Measurements from ENCODE around the gene LRRC10.

The LRRC10 gene

GRCh38 chr12:69602954-69603353 is 7.8 kb downstream of the LRRC10 start:
- Histone ChIP-seq H3K27ac (no peak overlapping the region), H3K9me3 (ENCODE audit: severe bottlenecking) (no peaks in the 10 kb centered on the region), H3K27me3 (ENCODE audit: insufficient read depth, low read depth, severe bottlenecking) (no peaks in the 10 kb centered on the region), H3K36me3 (peaks cover 50% of the 10 kb centered on the region), H3K4me3 (ENCODE audit: low read depth, low read length) (no peak overlapping the region)
- DNase-seq = no peak
- TF ChIP-seq CTCF (IDR thresholded peaks at IDR 0.05; ENCODE audit: low read depth, low read length) = no peak

- DNase-seq = no peak
- Histone ChIP-seq H3K4me3 (ENCODE audit: low read depth, low read length) (no peak overlapping the region), H3K9me3 (ENCODE audit: severe bottlenecking) (no peaks in the 10 kb centered on the region), H3K27me3 (ENCODE audit: insufficient read depth, low read depth, severe bottlenecking) (no peaks in the 10 kb centered on the region), H3K27ac (no peak overlapping the region), H3K36me3 (peaks cover 58% of the 10 kb centered on the region)
- TF ChIP-seq CTCF (IDR thresholded peaks at IDR 0.05; ENCODE audit: low read depth, low read length) = no peak
Measured at GRCh38 chr12:69601962-69602685, 8.6 kb downstream of the LRRC10 start.

- Histone ChIP-seq H3K36me3 (peaks cover 70% of the 10 kb centered on the region), H3K27ac (no peak overlapping the region), H3K9me3 (ENCODE audit: severe bottlenecking) (no peaks in the 10 kb centered on the region), H3K4me3 (ENCODE audit: low read depth, low read length) (no peak overlapping the region), H3K27me3 (ENCODE audit: insufficient read depth, low read depth, severe bottlenecking) (no peaks in the 10 kb centered on the region)
- no peak for TF ChIP-seq CTCF (IDR thresholded peaks at IDR 0.05; ENCODE audit: low read depth, low read length)
- DNase-seq = no peak
Measured at GRCh38 chr12:69600804-69601203, 9.9 kb downstream of the LRRC10 start.

- DNase-seq = no peak
- no peaks in the 10 kb centered on the region for H3K9me3 ChIP-seq (ENCODE audit: severe bottlenecking)
- H3K4me3 ChIP-seq (ENCODE audit: low read depth, low read length) = no peak overlapping the region
- no peaks in the 10 kb centered on the region for H3K27me3 ChIP-seq (ENCODE audit: insufficient read depth, low read depth, severe bottlenecking)
- peaks cover 92% of the 10 kb centered on the region for H3K36me3 ChIP-seq
- no peak for TF ChIP-seq CTCF (IDR thresholded peaks at IDR 0.05; ENCODE audit: low read depth, low read length)
- no peak overlapping the region for H3K27ac ChIP-seq
Measured at GRCh38 chr12:69598174-69598753, 12.4 kb downstream of the LRRC10 start.

DNA sequence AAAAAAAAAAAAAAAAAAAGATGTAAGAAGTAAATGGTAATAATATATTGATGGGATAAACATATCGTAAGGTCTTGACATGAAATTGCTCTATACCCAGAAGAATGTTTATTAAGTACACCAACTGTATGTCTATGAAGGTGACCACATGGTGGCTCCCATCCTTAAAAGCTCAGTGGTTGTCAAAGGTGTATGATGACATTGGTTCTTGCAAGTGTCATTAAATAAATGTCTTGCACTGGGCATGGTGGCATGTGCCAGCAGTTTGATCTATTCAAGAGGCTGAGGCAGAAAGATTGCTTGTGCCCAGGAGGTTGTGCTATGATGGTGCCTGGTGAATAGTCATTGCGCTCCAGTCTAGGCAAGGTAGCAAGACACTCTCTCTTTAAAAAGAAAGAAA is 15.0 kb downstream of the LRRC10 start:
- Histone ChIP-seq H3K27ac (no peak overlapping the region), H3K4me3 (ENCODE audit: low read depth, low read length) (no peak overlapping the region), H3K9me3 (ENCODE audit: severe bottlenecking) (no peaks in the 10 kb centered on the region), H3K27me3 (ENCODE audit: insufficient read depth, low read depth, severe bottlenecking) (no peaks in the 10 kb centered on the region), H3K36me3 (peaks cover 97% of the 10 kb centered on the region)
- no peak for DNase-seq
- TF ChIP-seq CTCF (IDR thresholded peaks at IDR 0.05; ENCODE audit: low read depth, low read length) = no peak
